OCI-LY3 (cell line): Measurements from ENCODE around the gene SSBP4.

Experiments used
- H2AFZ ChIP-seq: fragments of 200-600, 300-600 bp; shearing (Covaris generic); 2 replicates; pipeline ENCODE4 v1.6.0; 2014; ENCODE audit warnings: antibody characterized with exemption, low read depth, low read length
- H3K27ac ChIP-seq: fragments of 200-600, 300-600 bp; sonication (generic); 2 replicates; pipeline ENCODE4 v1.5.1; 2014; ENCODE audit warnings: mild to moderate bottlenecking, low read length, moderate library complexity, mixed read lengths
- H3K27me3 ChIP-seq: fragments of 200-600, 300-600 bp; sonication (generic); 2 replicates; pipeline ENCODE4 v1.6.1; 2014; ENCODE audit warnings: low read depth, low read length, mixed read lengths
- H3K36me3 ChIP-seq: fragments of 200-600, 300-600 bp; sonication (generic); replicated peaks from 2 replicates; pipeline ENCODE3; 2014; ENCODE audit warnings: low read depth, low read length, mixed read lengths
- H3K4me1 ChIP-seq: fragments of 300-600, 200-600 bp; sonication (generic); 2 replicates; pipeline ENCODE4 v1.6.1; 2014; ENCODE audit warnings: low read length, mixed read lengths
- H3K4me2 ChIP-seq: fragments of 200-600, 300-600 bp; sonication (generic); 2 replicates; pipeline ENCODE4 v1.6.1; 2014; ENCODE audit warnings: low read length, mixed read lengths
- H3K4me3 ChIP-seq: fragments of 300-600, 200-600 bp; sonication (generic); 2 replicates; pipeline ENCODE4 v1.5.1; 2014; ENCODE audit warnings: antibody characterized with exemption, mild to moderate bottlenecking, low read length, moderate library complexity
- H3K79me2 ChIP-seq: fragments of 300-600, 200-600 bp; shearing (Covaris generic); 2 replicates; pipeline ENCODE4 v1.6.1; 2014; ENCODE audit warnings: mild to moderate bottlenecking, low read length, mixed read lengths
- H3K9ac ChIP-seq: fragments of 300-600, 200-600 bp; shearing (Covaris generic); 2 replicates; pipeline ENCODE4 v1.6.0; 2014; ENCODE audit warnings: mild to moderate bottlenecking, low read length, moderate library complexity
- H3K9me3 ChIP-seq: fragments of 200-600, 300-600 bp; shearing (Covaris generic); 2 replicates; pipeline ENCODE4 v1.6.1; 2014; ENCODE audit warnings: low read length, mixed read lengths; ENCODE audit not compliant: insufficient read depth
- H4K20me1 ChIP-seq: fragments of 200-600, 300-600 bp; sonication (generic); 2 replicates; pipeline ENCODE4 v1.6.1; 2016; ENCODE audit warnings: low read length, mixed read lengths; ENCODE audit not compliant: insufficient read depth
- EZH2phosphoT487 ChIP-seq: fragments of 200-600 bp; shearing (Covaris generic); IDR thresholded peaks from 2 replicates; pipeline ENCODE4 v1.6.1; 2018; ENCODE audit warnings: antibody characterized with exemption, mixed run types, low read depth
- TF ChIP-seq, protein P1 (sequence below): fragments of 200-600, 300-600 bp; sonication (generic); IDR thresholded peaks from 2 replicates; pipeline ENCODE4 v1.5.1; 2014; ENCODE audit warnings: antibody characterized with exemption, low read length, low read depth

Gene SSBP4

GRCh38 chr19:18456279-18456678, 37.1 kb downstream of the SSBP4 start:
- no peak overlapping the region for H3K4me3 ChIP-seq
- no peaks in the 10 kb centered on the region for H3K4me1 ChIP-seq
- no peaks in the 10 kb centered on the region for H3K9me3 ChIP-seq
- H3K4me2 ChIP-seq: no peak overlapping the region
- no peak for TF ChIP-seq EZH2phosphoT487
- TF ChIP-seq, protein P1, sequence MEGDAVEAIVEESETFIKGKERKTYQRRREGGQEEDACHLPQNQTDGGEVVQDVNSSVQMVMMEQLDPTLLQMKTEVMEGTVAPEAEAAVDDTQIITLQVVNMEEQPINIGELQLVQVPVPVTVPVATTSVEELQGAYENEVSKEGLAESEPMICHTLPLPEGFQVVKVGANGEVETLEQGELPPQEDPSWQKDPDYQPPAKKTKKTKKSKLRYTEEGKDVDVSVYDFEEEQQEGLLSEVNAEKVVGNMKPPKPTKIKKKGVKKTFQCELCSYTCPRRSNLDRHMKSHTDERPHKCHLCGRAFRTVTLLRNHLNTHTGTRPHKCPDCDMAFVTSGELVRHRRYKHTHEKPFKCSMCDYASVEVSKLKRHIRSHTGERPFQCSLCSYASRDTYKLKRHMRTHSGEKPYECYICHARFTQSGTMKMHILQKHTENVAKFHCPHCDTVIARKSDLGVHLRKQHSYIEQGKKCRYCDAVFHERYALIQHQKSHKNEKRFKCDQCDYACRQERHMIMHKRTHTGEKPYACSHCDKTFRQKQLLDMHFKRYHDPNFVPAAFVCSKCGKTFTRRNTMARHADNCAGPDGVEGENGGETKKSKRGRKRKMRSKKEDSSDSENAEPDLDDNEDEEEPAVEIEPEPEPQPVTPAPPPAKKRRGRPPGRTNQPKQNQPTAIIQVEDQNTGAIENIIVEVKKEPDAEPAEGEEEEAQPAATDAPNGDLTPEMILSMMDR: no peak
- peaks cover 27% of the 10 kb centered on the region for H4K20me1 ChIP-seq
- H3K27me3 ChIP-seq: no peaks in the 10 kb centered on the region
- no peak overlapping the region for H2AFZ ChIP-seq
- peaks cover 55% of the 10 kb centered on the region for H3K36me3 ChIP-seq
- H3K27ac ChIP-seq: no peak overlapping the region
- no peaks in the 10 kb centered on the region for H3K79me2 ChIP-seq
- no peak overlapping the region for H3K9ac ChIP-seq

GRCh38 chr19:18456974-18457373, 37.8 kb downstream of the SSBP4 start:
- no peak overlapping the region for H3K9ac ChIP-seq
- H3K9me3 ChIP-seq: no peaks in the 10 kb centered on the region
- no peak overlapping the region for H2AFZ ChIP-seq
- H3K79me2 ChIP-seq: no peaks in the 10 kb centered on the region
- H3K27me3 ChIP-seq: no peaks in the 10 kb centered on the region
- no peak overlapping the region for H3K4me3 ChIP-seq
- peaks cover 58% of the 10 kb centered on the region for H3K36me3 ChIP-seq
- H3K4me2 ChIP-seq: no peak overlapping the region
- H4K20me1 ChIP-seq: peaks cover 29% of the 10 kb centered on the region
- H3K4me1 ChIP-seq: no peaks in the 10 kb centered on the region
- TF ChIP-seq, protein P1: no peak
- TF ChIP-seq EZH2phosphoT487: no peak
- H3K27ac ChIP-seq: no peak overlapping the region

- Histone ChIP-seq H3K27me3 (no peaks in the 10 kb centered on the region), H3K4me1 (no peaks in the 10 kb centered on the region), H4K20me1 (peaks cover 22% of the 10 kb centered on the region), H3K4me2 (no peak overlapping the region), H3K4me3 (no peak overlapping the region), H3K79me2 (no peaks in the 10 kb centered on the region), H2AFZ (no peak overlapping the region), H3K27ac (no peak overlapping the region), H3K36me3 (peaks cover 58% of the 10 kb centered on the region), H3K9ac (no peak overlapping the region), H3K9me3 (no peaks in the 10 kb centered on the region)
- no peak for TF ChIP-seq EZH2phosphoT487
- TF ChIP-seq, protein P1: no peak
Measured at GRCh38 chr19:18457483-18458331, 38.5 kb downstream of the SSBP4 start.

DNA sequence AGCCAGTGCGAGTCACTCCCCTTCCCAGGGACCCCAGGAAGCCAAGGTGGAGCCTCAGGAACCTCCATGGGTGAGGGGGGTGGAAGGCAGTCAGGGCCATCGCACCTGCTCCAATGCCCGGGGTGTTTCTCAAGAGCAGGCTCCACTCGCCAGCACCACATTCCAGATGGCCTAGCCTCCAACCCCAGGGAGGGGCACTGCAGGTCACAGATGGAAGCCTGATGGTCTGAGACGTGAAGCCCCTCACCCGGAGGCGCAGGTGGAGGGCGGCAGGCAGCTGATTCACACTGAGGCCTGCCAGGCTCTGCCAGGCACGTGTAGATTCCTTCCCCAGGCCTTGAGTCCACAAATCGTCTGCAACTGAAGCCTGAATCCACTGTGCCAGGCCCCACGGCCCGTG, 41.7 kb downstream of the SSBP4 start:
- H3K9me3 ChIP-seq: no peaks in the 10 kb centered on the region
- no peak overlapping the region for H3K9ac ChIP-seq
- peaks cover 66% of the 10 kb centered on the region for H3K36me3 ChIP-seq
- no peak for TF ChIP-seq EZH2phosphoT487
- TF ChIP-seq, protein P1: no peak
- no peak overlapping the region for H3K4me2 ChIP-seq
- no peaks in the 10 kb centered on the region for H3K79me2 ChIP-seq
- no peak overlapping the region for H3K4me3 ChIP-seq
- no peak overlapping the region for H3K27ac ChIP-seq
- no peaks in the 10 kb centered on the region for H3K4me1 ChIP-seq
- no peaks in the 10 kb centered on the region for H3K27me3 ChIP-seq
- peaks cover 29% of the 10 kb centered on the region for H4K20me1 ChIP-seq
- H2AFZ ChIP-seq: no peak overlapping the region
